ENCODE measurements around the gene SYNGR3.
"Not testable (repeated sequence)": the region's sequence is repeated elsewhere in the genome, so short reads cannot be mapped to it uniquely, and the experiment has no call there.

The SYNGR3 gene

GRCh38 chr16:1959269-1960039, 30.3 kb upstream of the SYNGR3 start, which contains the start of gene NDUFB10:
TSS of gene NDUFB10 (plus strand) at chr16:1959538. CDS start at chr16:1959625, 87 bp downstream.
- peak; percentile 90 for DNase-seq (ENCODE audit: low read depth)

GRCh38 chr16:1960665-1961630, 28.8 kb upstream of the SYNGR3 start:
- peak; percentile 49 for DNase-seq (ENCODE audit: low read depth)

GRCh38 chr16:1961651-1962067, 28.1 kb upstream of the SYNGR3 start:
- DNase-seq (ENCODE audit: low read depth): no peak

GRCh38 chr16:1962161-1963153, 27.3 kb upstream of the SYNGR3 start:
- not testable (repeated sequence) for DNase-seq (ENCODE audit: low read depth)

GRCh38 chr16:1963806-1964505, 25.8 kb upstream of the SYNGR3 start:
- no peak for DNase-seq (ENCODE audit: low read depth)

GRCh38 chr16:1964506-1965395, 25.0 kb upstream of the SYNGR3 start, which contains the start of gene RPS2:
TSS of gene RPS2 (minus strand) at chr16:1964826. CDS start at chr16:1964625, 201 bp downstream.
- DNase-seq (ENCODE audit: low read depth): peak; percentile 96

- DNase-seq (ENCODE audit: low read depth): no peak
Measured at GRCh38 chr16:1965396-1966001, 24.3 kb upstream of the SYNGR3 start.

- DNase-seq (ENCODE audit: low read depth): no peak
Measured at GRCh38 chr16:1966460-1966859, 23.3 kb upstream of the SYNGR3 start, which contains the start of gene RNF151. TSS of gene RNF151 (plus strand) at chr16:1966856. CDS start at chr16:1966882, 26 bp downstream.

GRCh38 chr16:1968146-1968953, 21.4 kb upstream of the SYNGR3 start:
- no peak for DNase-seq (ENCODE audit: low read depth)

- DNase-seq (ENCODE audit: low read depth): peak; percentile 95
Measured at GRCh38 chr16:1971796-1972489, 17.8 kb upstream of the SYNGR3 start, which contains the start of gene TBL3. TSS of gene TBL3 (plus strand) at chr16:1972053. CDS start at chr16:1972165, 112 bp downstream.

GRCh38 chr16:1972490-1972877, 17.3 kb upstream of the SYNGR3 start:
- no peak for DNase-seq (ENCODE audit: low read depth)

- DNase-seq (ENCODE audit: low read depth): no peak
Measured at GRCh38 chr16:1973461-1974156, 16.2 kb upstream of the SYNGR3 start.

- no peak for DNase-seq (ENCODE audit: low read depth)
Measured at GRCh38 chr16:1974157-1975070, 15.4 kb upstream of the SYNGR3 start.

GRCh38 chr16:1975432-1976215, 14.1 kb upstream of the SYNGR3 start:
- no peak for DNase-seq (ENCODE audit: low read depth)

GRCh38 chr16:1976216-1976520, 13.6 kb upstream of the SYNGR3 start:
- no peak for DNase-seq (ENCODE audit: low read depth)

Measured in activated T-cell treated with anti-CD3 and anti-CD28 coated beads for 24 hours (primary cell).